ENCODE data around the gene R3HDM4.

The R3HDM4 gene

GRCh38 chr19:868458-869244, 44.4 kb downstream of the R3HDM4 start:
- H3K27me3 Mint-ChIP-seq (ENCODE audit: low read depth, poor library complexity): peaks cover 3% of the 10 kb centered on the region
- no peak for DNase-seq
- H3K9me3 Mint-ChIP-seq: no peaks in the 10 kb centered on the region
- H3K4me3 Mint-ChIP-seq: no peak overlapping the region
- peaks cover 36% of the 10 kb centered on the region for H3K36me3 Mint-ChIP-seq (ENCODE audit: low read depth)
- H3K4me1 Mint-ChIP-seq: peaks cover 6% of the 10 kb centered on the region
- TF ChIP-seq, protein P1, sequence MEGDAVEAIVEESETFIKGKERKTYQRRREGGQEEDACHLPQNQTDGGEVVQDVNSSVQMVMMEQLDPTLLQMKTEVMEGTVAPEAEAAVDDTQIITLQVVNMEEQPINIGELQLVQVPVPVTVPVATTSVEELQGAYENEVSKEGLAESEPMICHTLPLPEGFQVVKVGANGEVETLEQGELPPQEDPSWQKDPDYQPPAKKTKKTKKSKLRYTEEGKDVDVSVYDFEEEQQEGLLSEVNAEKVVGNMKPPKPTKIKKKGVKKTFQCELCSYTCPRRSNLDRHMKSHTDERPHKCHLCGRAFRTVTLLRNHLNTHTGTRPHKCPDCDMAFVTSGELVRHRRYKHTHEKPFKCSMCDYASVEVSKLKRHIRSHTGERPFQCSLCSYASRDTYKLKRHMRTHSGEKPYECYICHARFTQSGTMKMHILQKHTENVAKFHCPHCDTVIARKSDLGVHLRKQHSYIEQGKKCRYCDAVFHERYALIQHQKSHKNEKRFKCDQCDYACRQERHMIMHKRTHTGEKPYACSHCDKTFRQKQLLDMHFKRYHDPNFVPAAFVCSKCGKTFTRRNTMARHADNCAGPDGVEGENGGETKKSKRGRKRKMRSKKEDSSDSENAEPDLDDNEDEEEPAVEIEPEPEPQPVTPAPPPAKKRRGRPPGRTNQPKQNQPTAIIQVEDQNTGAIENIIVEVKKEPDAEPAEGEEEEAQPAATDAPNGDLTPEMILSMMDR (IDR thresholded peaks at IDR 0.05): no peak
- no peak overlapping the region for H3K27ac Mint-ChIP-seq

- TF ChIP-seq, protein P1 (IDR thresholded peaks at IDR 0.05): no peak
- H3K36me3 Mint-ChIP-seq (ENCODE audit: low read depth): peaks cover 36% of the 10 kb centered on the region
- peaks cover 6% of the 10 kb centered on the region for H3K4me1 Mint-ChIP-seq
- H3K27me3 Mint-ChIP-seq (ENCODE audit: low read depth, poor library complexity): peaks cover 10% of the 10 kb centered on the region
- H3K27ac Mint-ChIP-seq: no peak overlapping the region
- no peak for DNase-seq
- H3K9me3 Mint-ChIP-seq: no peaks in the 10 kb centered on the region
- H3K4me3 Mint-ChIP-seq: no peak overlapping the region
These were observed 45.1 kb downstream of the R3HDM4 start for GRCh38 chr19:867855-868457.

- H3K4me3 Mint-ChIP-seq: no peak overlapping the region
- H3K27me3 Mint-ChIP-seq (ENCODE audit: low read depth, poor library complexity): peaks cover 16% of the 10 kb centered on the region
- H3K9me3 Mint-ChIP-seq: no peaks in the 10 kb centered on the region
- DNase-seq: no peak
- peaks cover 36% of the 10 kb centered on the region for H3K36me3 Mint-ChIP-seq (ENCODE audit: low read depth)
- H3K4me1 Mint-ChIP-seq: peaks cover 6% of the 10 kb centered on the region
- no peak overlapping the region for H3K27ac Mint-ChIP-seq
- TF ChIP-seq, protein P1 (IDR thresholded peaks at IDR 0.05): no peak
These were observed 45.7 kb downstream of the R3HDM4 start for GRCh38 chr19:867301-867793.

GRCh38 chr19:866769-867300, 46.2 kb downstream of the R3HDM4 start:
- no peaks in the 10 kb centered on the region for H3K9me3 Mint-ChIP-seq

GRCh38 chr19:863315-863620, 49.8 kb downstream of the R3HDM4 start:
- H3K4me3 Mint-ChIP-seq: no peak overlapping the region
- H3K27me3 Mint-ChIP-seq (ENCODE audit: low read depth, poor library complexity): peaks cover 48% of the 10 kb centered on the region
- DNase-seq: no peak
- TF ChIP-seq, protein P1 (IDR thresholded peaks at IDR 0.05): no peak
- H3K9me3 Mint-ChIP-seq: no peaks in the 10 kb centered on the region
- H3K4me1 Mint-ChIP-seq: peaks cover 6% of the 10 kb centered on the region
- H3K36me3 Mint-ChIP-seq (ENCODE audit: low read depth): peaks cover 13% of the 10 kb centered on the region
- H3K27ac Mint-ChIP-seq: no peak overlapping the region

More at GRCh38 chr19:866769-867300, 46.2 kb downstream of the R3HDM4 start:
- H3K27me3 Mint-ChIP-seq (ENCODE audit: low read depth, poor library complexity): peaks cover 21% of the 10 kb centered on the region
- DNase-seq: no peak
- TF ChIP-seq, protein P1 (IDR thresholded peaks at IDR 0.05): no peak
- H3K4me1 Mint-ChIP-seq: peaks cover 6% of the 10 kb centered on the region
- H3K27ac Mint-ChIP-seq: no peak overlapping the region
- peaks cover 36% of the 10 kb centered on the region for H3K36me3 Mint-ChIP-seq (ENCODE audit: low read depth)
- no peak overlapping the region for H3K4me3 Mint-ChIP-seq

All from nephron progenitor cell (in vitro differentiated cells).